Stimulated activated CD4-positive, alpha-beta T cell treated with anti-CD3 and anti-CD28 coated beads, Interleukin-1b, Interleukin-23, amount 100 ng/mL, for 1 hour (primary cell): ENCODE results near the gene USH2A.

ENCODE experiments used
- DNase-seq, 2 donors: peaks; one replicate each; pipeline ENCODE4 v3.0.0-alpha.2; 2020; ENCODE audit warnings: low read depth in 2 of 2

USH2A gene

GRCh38 chr1:215789981-215790380, 633.3 kb downstream of the USH2A start:
- no peak for DNase-seq

DNA sequence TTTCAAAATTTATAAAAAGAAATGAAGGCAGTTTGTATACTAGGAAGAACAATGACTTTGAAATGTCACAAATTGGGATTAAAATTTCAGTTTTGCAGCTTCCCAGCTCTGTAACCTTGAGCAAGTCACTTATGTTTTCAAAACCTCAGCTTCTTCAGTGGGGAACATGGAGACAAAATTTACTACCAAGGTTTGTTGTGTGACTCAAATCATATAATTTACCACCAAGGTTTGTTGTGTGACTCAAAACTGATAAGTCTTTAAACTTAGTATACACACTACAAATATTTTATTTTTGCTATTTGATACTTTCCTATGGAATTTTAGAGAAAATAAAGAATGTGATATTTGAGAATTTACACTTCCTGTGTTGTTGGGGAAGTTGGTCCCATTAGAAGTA, 636.3 kb downstream of the USH2A start:
- DNase-seq: no peak

GRCh38 chr1:215780641-215781040, 642.6 kb downstream of the USH2A start:
- no peak for DNase-seq

DNA sequence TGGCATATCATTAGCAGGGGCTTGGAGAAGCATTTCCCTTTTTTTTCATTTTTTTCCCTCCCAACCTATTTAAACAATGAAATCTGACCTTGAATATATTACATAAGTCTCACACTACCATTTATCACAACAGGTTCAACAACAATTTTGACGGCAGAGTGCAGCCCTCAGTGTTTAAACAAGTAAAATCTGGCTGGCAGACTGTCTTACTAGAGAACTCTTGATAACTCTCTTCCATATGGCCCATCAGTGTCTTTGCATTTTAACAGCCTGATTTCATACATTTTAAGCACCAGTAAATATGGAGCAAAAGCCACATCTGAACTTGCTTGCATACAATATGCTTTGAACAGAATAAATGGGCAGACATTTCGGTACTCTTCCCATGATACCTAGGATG, 643.1 kb downstream of the USH2A start:
- no peak for DNase-seq

GRCh38 chr1:215779729-215780128, 643.5 kb downstream of the USH2A start:
- DNase-seq: no peak

GRCh38 chr1:215777370-215777925, 645.8 kb downstream of the USH2A start:
- DNase-seq: no peak

DNA sequence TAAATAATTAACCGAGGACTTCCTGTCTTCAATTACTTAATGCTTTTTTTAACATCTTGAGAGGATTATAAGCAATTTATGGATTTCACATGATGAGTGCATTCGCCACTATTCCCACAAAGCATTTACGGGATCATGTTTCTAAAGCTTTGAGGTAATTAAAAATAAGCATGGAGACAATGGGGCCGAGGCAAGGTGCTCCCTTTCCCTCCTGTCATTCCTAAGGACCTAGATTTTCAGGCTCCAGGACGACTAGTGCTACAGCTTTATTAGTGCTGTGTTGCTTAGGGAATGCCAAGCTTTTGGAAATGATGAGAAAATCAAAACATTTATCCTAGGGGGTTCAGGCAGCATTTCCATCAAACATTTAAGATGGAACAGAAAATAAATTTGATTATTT, 646.9 kb downstream of the USH2A start:
- DNase-seq: no peak

GRCh38 chr1:215772151-215772550, 651.1 kb downstream of the USH2A start:
- DNase-seq: no peak

DNA sequence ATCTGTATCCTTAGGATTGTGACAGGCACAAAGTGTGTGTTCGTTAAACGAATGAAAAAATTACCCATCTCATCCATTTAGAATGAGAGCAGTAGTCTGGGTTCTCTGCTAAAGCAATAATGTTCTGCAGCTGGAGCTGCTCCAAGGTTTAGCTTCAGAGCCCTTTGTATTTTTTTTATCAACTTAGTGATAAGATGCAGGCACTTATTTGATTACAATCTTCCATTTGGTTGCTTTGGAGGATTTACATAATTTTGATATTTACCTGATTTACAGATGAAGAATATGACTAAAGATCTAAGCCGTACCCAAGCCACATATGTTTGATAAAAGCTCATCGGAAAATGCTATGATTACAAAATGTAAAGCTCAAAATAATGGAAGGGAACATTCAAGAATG, 654.9 kb downstream of the USH2A start:
- no peak for DNase-seq

DNA sequence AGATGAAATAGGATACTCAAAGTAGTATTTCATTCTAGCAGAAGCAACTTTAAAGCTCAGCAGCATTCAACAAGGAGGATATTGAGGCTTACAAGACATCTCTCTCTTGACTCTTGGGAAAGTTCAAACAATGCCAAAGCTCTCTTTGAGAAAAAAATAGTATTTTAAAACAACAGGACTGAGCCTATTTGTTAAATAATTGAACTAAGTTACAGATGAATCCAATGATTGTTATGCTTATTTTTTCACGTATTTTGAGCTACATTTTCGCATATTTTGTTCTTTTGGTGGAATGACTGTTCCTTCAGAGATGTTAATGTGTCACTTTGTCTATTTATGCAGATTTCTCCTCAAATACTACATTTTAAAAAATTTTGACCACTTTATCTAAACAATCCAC, 655.5 kb downstream of the USH2A start:
- DNase-seq: no peak

DNA sequence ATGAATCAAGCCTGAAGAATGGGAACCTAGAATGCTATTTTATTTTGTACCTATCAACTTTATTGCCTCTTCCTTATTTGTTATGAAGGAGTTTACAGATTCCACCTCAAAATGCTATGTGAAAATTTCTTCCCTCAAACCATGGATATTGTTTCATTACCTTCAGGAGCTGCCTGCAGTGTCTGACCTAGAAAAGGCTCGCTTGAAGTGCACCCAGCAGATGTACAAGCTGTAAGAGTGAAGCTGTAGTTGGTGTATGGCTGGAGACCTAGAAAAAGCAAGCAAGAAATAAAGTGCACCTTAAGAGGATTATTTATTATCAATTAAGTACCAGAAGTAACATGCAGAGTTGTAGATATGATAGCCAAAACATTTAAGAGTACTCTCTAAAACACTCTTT, 656.7 kb downstream of the USH2A start:
- no peak for DNase-seq

DNA sequence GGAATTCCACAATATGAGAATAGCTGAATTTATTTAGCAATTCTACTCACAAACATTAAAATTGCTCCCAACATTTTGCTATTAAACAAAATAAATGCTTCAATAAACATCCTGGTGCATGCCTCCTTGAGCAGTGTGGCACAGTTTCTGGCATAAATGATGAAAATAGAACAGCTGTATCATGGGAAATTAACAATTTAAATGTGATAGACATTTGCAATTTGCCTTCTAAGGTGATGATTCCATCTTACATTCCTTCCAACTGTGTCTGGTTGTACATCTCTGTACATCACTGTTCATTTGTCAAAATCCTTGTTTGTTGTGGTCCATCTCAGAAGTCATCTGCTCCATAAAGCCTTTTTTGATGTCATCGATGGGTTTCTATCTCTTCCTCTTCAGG, 657.4 kb downstream of the USH2A start:
- DNase-seq: no peak

DNA sequence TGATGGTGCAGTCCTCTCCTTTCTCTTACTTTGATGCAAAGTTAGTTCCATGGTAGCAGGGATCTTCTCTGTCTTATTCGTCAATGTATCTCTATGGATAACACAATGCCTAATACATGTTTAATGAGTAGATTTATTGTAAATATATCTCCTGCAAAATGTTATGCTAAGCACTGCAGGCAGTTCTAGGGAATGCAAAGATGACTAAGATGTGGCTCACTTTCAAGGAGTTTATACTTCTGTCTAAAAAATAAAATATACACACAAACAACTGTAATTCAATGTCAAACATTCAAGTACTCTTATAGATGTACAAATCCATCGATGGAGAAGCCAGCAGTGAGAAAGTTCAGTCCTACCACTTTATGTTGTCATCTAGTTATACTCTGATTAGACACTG, 661.8 kb downstream of the USH2A start:
- no peak for DNase-seq

DNA sequence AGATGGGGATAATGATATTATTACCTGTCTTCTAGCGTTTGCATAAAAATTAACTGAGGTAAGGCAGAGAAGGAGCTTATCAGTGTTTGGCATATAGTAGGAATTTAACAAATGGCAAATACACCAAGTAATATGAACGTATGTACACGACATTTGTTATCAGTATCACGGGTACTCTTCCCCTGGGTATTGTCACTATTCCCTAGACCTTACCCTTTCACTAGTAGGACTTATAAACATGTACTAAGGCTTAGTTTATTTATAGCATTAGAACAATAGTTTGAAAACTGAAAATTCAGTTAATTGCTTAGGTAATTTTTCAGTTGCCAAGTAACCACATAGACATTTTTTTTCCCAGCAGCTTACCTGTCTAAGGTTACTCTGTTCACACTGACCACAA, 669.1 kb downstream of the USH2A start:
- no peak for DNase-seq

GRCh38 chr1:215749414-215749813, 673.8 kb downstream of the USH2A start:
- no peak for DNase-seq

DNA sequence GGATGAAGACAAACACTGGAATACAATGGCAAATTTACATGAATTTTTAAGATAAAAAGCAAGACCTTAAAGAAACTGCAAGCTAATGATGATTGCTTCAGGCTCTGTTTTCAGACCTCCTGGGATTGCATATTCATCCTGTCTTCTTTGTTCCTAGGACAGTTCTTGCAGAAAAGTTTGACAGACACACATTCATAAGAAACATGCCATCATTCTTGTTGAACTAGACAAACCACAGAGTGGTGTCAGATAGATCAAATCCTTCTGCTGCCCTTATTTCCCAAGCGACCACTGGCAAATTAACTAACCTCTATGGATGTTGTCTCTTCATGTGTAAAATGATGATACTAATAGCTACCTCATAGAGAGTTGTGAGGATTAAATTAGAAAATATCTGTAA, 674.8 kb downstream of the USH2A start:
- DNase-seq: no peak

GRCh38 chr1:215744419-215744818, 678.8 kb downstream of the USH2A start:
- DNase-seq: no peak

DNA sequence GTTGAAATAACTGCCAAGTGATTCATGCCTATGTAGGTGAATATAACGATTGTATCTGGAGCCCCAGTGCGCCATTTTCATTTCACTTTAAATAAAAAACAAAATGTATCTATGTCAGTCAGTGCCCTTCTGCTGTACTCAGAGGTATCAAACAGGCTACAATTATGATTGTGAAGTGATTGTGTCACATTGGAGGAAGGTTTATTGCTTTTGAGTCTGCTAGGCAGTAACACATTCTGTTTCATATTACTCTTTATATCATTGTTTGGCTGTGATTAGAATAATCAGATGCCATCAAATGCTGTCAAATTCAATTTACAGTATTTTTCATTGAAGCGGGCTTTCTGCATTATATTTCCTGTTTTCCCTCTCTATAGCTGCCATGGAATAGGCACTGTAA, 684.2 kb downstream of the USH2A start:
- DNase-seq: no peak

DNA sequence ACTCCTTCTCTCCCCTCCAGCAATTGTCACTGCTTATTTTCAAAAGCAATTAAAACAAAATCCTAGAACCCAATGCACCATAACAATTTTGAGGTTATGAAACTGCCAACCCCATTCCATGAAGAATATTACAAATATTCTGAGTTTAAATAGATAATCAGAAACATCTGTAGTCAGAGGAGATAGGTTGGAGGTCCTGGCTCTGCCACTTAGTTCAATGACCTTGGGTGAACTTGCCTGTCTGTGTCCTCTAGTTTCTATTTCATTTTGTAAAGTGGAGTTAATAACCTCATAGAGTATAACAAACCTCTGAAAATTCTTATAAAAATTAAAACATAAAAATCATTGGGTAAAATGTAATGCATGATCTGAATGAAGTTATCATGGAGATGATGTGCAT, 691.5 kb downstream of the USH2A start:
- DNase-seq: no peak

DNA sequence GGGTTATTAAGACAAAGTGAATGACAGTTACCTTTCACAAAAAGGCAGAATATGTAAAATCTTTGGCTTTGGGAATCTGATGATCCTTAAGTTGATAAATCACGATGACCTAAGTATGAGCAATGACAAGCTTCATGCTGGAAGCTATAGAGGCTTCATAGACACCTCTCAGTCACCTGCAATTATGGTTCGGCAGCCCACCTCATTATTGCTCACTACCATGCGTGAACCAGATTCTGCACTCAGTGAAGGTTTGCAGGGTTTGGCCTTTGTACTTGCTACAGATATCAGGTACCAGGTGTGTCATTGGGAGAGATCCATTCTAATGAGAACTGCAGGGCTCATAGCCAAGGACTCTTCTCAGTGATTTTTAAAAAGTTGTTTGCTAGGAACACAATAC, 692.6 kb downstream of the USH2A start:
- no peak for DNase-seq

- DNase-seq: no peak
These were observed 695.1 kb downstream of the USH2A start for GRCh38 chr1:215728169-215728568.

DNA sequence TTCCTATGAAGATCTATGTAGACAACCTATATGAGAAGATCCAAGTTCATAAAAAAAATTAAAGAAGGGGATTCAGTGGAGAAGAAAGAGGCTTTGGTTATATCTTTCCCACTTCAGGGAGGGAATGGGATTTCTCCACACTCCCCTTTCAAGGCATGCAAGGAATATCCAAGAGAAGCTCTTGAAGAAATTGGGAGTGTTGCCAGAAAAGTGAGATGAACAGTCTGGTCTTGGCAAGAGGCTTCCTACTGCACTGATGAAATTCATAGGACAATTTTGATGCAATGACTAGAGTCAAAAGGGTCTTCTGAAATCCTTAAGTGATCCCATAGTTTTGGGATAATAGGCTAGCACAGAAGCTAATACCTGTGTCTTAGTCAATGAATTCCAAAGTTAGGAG, 703.1 kb downstream of the USH2A start:
- DNase-seq: no peak

- no peak for DNase-seq
These were observed 703.7 kb downstream of the USH2A start for GRCh38 chr1:215719552-215719951.

DNA sequence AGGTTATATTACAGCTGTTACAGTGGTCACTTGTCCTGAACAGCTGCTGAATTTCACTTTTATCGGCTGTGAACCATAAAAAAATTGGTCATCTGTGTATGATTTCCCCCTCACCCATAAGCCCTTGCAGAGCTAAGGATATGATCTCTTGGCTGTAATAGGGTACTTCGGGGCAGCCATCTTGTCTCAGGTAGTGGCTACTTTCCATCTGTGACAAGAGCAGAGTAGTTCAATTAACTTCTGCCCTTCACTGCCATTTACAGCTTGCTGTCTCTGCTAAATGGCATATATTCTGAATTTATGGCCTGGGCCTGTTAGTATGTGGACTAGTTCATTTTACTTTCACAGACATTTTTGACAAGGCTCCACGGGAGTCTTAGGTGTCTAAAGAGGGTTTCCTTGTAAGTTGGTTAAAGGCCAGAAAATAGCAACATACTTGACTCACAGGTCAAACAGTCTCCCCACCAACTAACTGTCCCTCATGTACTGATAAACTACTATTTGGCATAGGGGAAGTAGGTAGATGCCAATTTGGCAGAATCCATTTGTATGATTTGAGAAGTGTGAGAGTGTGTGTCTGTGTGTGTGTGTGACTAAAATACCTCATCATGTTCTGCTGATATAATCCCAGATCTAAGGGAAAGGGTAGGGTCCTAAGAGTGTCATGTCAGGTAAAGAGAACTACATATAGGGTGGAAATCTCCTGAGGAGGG, 704.5 kb downstream of the USH2A start:
- no peak for DNase-seq
